ENCODE data around the gene ERCC6L2.

DNA sequence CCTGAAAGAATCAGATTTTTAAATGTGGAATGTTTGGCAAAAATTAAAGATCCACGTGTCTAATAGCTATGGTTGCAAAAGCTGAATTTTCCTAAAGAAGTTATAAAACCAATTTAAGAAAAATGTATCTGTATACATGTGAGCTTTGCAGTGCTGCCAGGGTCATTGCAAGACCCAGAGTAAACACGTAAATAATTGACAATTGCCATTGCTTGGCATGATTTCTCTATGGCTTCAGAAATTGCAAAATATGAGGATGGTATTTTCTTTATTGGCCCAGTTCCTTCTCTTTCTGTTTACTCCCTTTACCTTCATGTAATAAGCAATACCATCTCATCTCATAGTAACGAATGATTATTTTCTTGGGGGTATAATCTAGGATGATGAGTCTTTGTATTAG, 123.9 kb downstream of the ERCC6L2 start:
- TF ChIP-seq, protein P1, sequence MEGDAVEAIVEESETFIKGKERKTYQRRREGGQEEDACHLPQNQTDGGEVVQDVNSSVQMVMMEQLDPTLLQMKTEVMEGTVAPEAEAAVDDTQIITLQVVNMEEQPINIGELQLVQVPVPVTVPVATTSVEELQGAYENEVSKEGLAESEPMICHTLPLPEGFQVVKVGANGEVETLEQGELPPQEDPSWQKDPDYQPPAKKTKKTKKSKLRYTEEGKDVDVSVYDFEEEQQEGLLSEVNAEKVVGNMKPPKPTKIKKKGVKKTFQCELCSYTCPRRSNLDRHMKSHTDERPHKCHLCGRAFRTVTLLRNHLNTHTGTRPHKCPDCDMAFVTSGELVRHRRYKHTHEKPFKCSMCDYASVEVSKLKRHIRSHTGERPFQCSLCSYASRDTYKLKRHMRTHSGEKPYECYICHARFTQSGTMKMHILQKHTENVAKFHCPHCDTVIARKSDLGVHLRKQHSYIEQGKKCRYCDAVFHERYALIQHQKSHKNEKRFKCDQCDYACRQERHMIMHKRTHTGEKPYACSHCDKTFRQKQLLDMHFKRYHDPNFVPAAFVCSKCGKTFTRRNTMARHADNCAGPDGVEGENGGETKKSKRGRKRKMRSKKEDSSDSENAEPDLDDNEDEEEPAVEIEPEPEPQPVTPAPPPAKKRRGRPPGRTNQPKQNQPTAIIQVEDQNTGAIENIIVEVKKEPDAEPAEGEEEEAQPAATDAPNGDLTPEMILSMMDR (IDR thresholded peaks at IDR 0.05; ENCODE audit: low read depth, low read length, poor library complexity, severe bottlenecking): no peak
- no peak for TF ChIP-seq EZH2phosphoT487 (IDR thresholded peaks at IDR 0.05; ENCODE audit: borderline replicate concordance, low read length)

Data from DOHH2 (cell line).